GM21786 (cell line): ENCODE measurements around the gene HAPSTR1.

Experiments
- ATAC-seq: cut with Tn5 transposase; IDR thresholded peaks from one replicate; pipeline ENCODE4 v1.9.1; 2021; ENCODE audit not compliant: unreplicated experiment

Gene HAPSTR1

DNA sequence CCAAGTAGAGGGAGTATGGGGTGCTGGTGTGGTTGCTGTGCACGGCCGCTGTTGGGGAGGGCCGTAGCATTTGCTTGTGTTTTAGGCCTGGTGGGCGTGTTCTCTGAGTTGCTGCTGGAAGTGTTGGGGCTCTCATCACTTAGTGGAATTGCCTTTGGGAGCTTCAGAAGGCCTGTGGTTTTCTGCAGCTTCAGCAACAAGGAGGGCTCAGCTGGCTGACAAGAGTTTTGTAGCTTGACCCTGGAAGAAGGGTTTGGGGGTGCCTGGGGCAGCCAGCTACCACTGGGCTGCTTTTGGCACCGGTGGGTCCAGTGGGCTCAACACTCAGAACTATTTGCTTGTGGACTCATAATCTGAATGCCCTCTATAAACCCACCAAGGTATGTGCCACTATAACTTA, 30.9 kb downstream of the HAPSTR1 start:
- ATAC-seq, result no peak

- ATAC-seq, result no peak
These were observed 31.5 kb downstream of the HAPSTR1 start for GRCh38 chr16:9122969-9123368.

GRCh38 chr16:9123401-9123800, 32.0 kb downstream of the HAPSTR1 start:
- no peak for ATAC-seq

- no peak for ATAC-seq
These were observed 32.4 kb downstream of the HAPSTR1 start for GRCh38 chr16:9123871-9124270.

DNA sequence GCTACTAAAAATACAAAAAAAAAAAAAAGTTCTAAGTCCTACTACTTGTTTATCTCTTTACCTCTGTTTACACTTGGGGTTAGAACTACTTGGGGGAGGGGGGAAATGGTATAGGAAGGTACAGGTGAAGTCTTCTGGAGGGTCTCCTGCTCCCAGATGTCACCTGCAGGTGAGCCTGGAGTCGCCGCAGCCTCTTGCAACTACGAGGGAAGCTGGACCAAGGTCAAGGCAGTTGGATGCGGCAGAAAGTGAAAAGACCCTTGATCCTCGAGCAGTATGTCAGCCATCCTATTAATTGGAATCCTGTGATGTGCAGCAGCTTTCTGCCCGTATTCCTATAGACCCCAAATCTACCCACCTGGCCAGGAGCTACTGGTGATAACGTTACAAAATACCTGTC, 33.0 kb downstream of the HAPSTR1 start:
- ATAC-seq, result no peak

DNA sequence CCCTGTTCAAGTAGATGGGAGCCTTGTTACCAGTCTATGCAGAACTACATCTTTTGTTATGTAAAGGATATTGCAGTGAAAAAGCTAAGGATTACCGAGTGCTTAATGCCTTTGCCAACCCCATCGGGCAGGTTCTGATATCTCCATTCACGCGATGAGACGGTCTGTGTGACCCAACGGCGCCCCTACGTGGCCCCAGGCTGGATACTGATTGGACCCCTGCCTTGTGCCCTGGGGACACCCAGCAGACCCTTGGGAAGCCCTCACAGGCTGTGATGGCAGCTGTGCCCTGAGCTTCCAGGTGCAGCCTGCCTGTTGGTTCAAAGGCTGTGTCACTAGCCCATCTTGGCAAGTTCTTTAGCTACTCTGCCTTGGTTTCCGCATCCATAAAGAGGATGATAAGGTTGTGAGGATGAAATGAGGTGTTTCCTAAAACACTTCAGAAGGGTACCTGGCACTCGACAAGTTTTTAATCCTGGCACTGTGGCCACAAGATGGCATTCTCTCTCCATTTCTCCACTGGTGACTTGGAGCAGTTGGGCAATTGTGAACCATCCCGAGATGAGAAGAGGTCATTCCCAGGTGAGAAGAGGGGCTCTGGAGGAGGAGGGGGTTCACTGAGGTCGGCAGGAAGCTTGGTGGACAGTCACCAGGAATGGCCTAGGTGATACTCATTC, 33.6 kb downstream of the HAPSTR1 start:
- ATAC-seq, result no peak

DNA sequence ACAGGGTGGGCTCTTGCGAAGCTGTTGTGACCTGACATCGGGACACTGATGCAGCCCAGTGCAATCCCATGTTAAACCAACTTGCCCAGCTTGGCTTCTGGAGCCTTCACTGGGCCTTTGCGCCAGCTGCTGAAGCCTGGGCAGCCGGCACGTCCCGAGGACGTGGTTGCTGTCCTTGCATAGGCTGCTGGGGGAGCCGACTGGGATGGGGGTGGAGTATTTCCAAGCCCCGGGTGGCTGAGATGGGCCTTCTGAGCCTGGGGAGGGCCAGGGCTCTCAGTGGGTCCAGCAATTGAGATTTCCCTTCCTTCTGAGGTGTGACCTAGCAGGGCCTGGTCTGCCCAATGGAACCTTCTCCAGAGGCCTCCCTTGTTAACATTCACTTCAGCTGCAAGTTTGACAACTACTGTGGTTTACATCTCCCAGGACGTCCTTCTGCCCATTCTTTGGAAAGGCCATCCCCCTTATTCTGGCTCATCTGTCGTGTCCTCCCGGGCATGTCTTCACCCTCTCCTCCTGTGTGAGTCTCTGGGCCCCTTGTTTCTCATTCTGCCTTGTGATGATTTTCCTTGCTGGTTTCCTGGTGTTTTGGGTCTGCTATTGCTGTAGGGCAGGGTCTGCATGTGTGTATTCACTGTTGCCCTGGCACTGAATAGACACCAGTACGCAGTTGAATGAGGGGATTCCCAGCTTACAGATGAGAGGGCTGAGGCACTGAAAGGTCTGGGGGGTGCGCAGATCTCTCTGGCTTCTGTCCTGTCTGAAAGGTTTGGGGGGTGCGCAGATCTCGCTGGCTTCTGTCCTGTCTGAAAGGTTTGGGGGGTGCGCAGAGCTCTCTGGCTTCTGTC, 34.4 kb downstream of the HAPSTR1 start:
- no peak for ATAC-seq

- ATAC-seq, result no peak
These were observed 35.2 kb downstream of the HAPSTR1 start for GRCh38 chr16:9126609-9127008.

GRCh38 chr16:9128346-9129342, 37.2 kb downstream of the HAPSTR1 start:
- ATAC-seq, result no peak

DNA sequence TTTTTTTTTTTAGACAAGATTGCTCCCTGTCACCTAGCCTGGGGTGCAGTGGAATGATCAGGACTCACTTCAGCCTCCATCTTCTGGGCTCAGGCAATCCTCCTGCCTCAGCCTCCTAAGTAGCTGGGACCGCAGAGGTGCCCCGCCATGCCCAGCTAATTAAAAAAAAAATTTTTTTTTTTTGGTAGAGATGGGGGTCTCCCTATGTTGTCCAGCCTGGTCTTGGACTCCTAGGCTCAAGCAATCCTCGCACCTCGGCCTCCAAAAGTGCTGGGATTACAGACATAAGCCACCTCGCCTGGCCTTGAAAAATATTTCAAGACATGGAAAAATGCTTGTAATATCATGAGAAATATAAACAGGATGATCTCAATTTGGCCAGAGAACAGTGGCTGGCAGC, 42.9 kb downstream of the HAPSTR1 start:
- no peak for ATAC-seq

DNA sequence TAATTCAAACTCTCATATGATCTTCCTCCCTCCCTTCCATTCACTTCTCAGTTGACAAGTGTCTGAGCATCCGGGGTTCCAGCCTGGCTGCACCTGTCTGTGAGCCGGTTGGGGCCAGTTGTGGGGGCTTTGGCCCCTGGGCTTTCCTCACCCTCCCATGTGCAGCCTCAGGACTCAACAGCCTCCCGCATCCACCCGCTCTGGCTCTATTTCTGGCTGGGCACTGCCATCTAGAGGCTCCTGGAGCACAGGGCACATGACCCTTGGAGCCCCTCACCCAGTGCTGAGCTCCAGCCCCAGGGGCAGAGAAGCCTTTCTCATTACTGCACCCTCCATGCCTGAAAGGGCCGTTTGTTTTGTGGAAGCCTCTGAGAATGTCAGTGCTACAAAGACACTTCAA, 43.3 kb downstream of the HAPSTR1 start:
- peak; percentile 54 for ATAC-seq

DNA sequence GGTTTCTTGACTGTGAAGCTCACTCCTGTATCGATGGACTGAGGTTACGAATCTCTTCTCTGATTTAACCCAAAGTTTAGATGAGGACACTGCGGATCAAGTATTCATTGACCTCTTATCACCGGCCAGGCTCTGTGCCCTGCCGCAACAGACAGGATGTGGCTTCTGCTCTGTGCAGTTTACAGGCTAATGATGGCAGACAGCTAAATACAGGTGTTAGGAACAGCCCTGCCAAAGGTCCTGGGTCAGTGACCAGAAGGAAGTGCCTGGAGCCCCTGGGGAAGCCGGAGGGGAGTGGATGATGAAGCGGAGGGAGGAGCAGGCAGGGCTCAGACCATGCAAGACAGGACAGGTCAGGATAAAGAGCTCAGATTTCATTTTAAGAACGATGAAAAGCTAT, 44.4 kb downstream of the HAPSTR1 start:
- ATAC-seq, result peak; percentile 68

DNA sequence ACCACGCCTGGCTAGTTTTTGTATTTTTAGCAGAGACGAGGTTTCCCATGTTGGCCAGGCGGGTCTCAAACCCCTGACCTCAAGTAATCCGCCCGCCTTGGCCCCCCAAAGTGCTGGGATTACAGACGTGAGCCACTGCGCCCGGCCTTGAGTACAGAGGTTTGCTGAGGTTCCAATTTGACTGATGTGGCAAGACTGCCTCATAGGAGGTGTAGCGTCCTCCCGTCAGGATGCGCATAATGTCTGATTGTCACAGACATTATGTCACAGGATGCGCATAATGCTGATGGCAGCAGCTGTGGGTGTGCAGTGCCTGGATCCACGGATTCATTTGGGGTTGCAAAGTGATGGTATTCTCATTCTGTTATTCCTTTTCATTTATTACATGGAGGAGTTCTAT, 45.2 kb downstream of the HAPSTR1 start:
- ATAC-seq, result no peak

GRCh38 chr16:9138021-9138680, 46.7 kb downstream of the HAPSTR1 start:
- no peak for ATAC-seq

GRCh38 chr16:9138731-9139501, 47.5 kb downstream of the HAPSTR1 start:
- ATAC-seq, result peak; percentile 29

GRCh38 chr16:9139965-9140364, 48.5 kb downstream of the HAPSTR1 start:
- peak; percentile 51 for ATAC-seq
